AG09319 (cell line): ENCODE data around the gene ST8SIA2.

ENCODE experiments used
- DNase-seq: peaks from one replicate; pipeline ENCODE4 v3.0.0-alpha.2; 2010; ENCODE audit warnings: low read depth; ENCODE audit errors: extremely low read depth
- TF ChIP-seq, protein P1 (sequence below): IDR thresholded peaks from 2 replicates; pipeline ENCODE4 v1.5.1; 2011; ENCODE audit warnings: low read depth, mild to moderate bottlenecking, inconsistent platforms, low read length, moderate library complexity

Gene ST8SIA2

GRCh38 chr15:92399271-92399950 is 5.7 kb downstream of the ST8SIA2 start:
- DNase-seq = no peak
- TF ChIP-seq, protein P1, sequence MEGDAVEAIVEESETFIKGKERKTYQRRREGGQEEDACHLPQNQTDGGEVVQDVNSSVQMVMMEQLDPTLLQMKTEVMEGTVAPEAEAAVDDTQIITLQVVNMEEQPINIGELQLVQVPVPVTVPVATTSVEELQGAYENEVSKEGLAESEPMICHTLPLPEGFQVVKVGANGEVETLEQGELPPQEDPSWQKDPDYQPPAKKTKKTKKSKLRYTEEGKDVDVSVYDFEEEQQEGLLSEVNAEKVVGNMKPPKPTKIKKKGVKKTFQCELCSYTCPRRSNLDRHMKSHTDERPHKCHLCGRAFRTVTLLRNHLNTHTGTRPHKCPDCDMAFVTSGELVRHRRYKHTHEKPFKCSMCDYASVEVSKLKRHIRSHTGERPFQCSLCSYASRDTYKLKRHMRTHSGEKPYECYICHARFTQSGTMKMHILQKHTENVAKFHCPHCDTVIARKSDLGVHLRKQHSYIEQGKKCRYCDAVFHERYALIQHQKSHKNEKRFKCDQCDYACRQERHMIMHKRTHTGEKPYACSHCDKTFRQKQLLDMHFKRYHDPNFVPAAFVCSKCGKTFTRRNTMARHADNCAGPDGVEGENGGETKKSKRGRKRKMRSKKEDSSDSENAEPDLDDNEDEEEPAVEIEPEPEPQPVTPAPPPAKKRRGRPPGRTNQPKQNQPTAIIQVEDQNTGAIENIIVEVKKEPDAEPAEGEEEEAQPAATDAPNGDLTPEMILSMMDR = no peak

DNA sequence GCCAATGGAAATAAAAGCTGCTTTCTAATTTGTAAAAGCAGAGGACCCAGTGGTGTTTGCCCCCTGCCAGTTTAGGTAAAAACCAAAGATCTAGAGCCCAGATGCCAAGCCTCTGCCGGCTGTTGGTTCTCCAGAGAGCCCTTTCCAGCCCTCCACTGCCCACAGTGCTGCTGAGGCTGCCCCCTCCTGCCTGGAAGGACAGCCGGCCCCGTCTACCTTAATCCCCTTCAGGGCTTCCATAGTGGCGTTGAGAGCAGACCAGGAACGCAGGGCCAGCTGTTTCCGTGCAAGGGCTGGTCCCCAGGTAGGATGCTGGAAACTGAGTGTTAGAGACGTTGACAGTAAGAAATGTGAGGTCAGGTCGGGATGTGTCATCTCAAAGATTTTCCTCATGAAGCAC is 6.9 kb downstream of the ST8SIA2 start:
- TF ChIP-seq, protein P1 = no peak
- no peak for DNase-seq

DNA sequence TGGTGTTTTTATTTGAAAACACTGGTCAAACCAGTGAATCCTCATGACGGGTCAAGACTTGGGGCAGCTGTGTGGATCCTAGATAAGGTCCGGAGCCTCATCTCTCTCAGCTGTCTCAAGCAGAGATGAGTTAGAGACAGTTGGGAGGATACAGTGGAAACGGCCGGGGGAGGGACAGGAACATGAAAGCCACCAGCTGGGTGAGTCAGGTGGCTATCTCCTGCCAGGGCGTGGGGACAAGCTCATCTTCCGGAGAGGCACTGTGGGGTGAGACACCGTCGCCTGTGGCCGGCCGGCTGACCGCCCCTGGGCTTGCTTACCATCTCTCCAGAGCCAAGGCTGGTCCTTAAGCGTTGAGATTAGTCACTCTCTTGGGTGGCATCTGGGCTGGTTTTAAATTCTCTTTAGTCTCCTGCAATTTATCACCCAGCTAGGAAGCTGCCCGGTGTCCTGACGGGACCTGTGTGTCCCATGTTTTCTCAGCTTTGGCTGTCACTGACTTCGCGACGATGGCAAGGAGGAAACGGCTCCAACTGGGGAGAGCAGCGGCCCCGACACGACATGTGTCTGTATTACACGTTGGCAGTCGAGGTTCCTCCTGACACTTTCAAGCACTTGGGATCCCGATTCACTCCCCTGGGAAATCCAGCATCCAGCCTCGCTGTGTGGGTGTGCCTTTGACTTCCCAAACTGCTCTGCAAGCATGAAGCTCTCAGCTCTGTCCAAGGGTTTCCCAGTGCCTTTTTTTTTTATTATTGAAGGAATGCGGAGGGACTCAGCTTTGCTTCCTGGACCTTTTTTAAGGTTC is 7.5 kb downstream of the ST8SIA2 start:
- TF ChIP-seq, protein P1 = no peak
- no peak for DNase-seq

GRCh38 chr15:92402751-92403150 is 9.1 kb downstream of the ST8SIA2 start:
- TF ChIP-seq, protein P1 = no peak
- no peak for DNase-seq

DNA sequence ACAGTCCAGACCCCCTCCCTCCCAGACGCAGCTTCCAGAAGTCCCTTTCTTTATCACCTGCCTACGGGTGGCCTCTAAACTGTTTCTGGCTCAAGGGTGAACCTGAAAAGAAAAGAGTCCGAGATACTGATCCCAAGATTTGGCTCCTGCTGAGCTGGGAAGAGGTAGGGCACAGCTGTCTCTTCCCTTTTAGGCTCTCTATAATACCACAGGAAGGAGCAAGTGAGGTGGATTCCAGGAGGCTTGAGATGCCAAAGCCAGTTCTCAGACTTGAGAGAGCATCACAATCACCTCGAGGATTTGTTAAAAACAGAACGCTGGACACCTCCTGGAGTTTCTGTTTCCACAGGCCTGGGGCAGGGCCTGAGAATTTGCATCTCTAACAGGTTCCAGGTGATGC is 12.3 kb downstream of the ST8SIA2 start:
- TF ChIP-seq, protein P1 = no peak
- no peak for DNase-seq

GRCh38 chr15:92407321-92407720 is 13.6 kb downstream of the ST8SIA2 start:
- TF ChIP-seq, protein P1 = no peak
- DNase-seq = no peak

- TF ChIP-seq, protein P1 = no peak
- DNase-seq = no peak
These were observed 14.2 kb downstream of the ST8SIA2 start for GRCh38 chr15:92407916-92408315.
